NT2/D1 (cell line): Measurements from ENCODE around the gene CCDC92.

Experiments used
- SUZ12 ChIP-seq: IDR thresholded peaks from 2 replicates; pipeline ENCODE4 v1.6.1; 2011; ENCODE audit not compliant: insufficient read length, insufficient read depth; ENCODE audit errors: extremely low read depth
- YY1 ChIP-seq: IDR thresholded peaks from 2 replicates; pipeline ENCODE4 v1.6.1; 2011; ENCODE audit not compliant: insufficient read length, insufficient read depth
- ZNF274 ChIP-seq: IDR thresholded peaks from 2 replicates; pipeline ENCODE4 v1.6.1; 2011; ENCODE audit warnings: mild to moderate bottlenecking, low read depth, low read length

- TF ChIP-seq ZNF274 (no peak), YY1 (no peak), SUZ12 (no peak)
Observed at GRCh38 chr12:124001343-124001742, 28.7 kb upstream of the CCDC92 start.
